ENCODE measurements around the gene DENND5B. TPM values are rescaled to one million over a fixed set of nuclear protein-coding genes. Genes with fewer than 3 reads are reported as not detected.

The DENND5B gene
- total and polyA plus RNA-seq, 11 donors = 8.2 to 58.9 (median 44.0) TPM

DNA sequence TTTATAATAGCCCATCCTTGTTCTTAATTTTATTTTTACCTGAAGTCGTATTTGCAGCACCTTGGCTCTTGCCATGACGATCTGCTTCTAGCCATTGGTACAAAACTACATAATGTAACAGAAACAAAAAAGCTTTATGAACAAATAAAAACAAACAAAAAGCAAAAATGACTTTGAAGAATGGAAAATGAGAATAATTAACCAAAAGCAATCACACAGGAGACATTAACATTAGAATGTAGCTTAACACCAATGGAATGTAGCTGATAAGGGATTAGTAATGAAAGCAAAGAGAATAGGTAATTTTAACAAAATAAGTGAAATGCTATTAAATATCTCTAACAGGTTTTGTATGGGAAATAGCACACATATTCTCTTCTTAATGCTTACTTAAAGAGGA lies 91.4 kb downstream of the DENND5B start:
- Histone ChIP-seq H3K36me3 (peaks cover 0 to 9% (median 3%) of the 10 kb centered on the region in 9 donors), H3K27ac (no peak overlapping the region), H3K9me3 (peaks cover 0 to 4% (median 0%) of the 10 kb centered on the region in 12 donors), H3K27me3 (no peaks in the 10 kb centered on the region), H3K4me3 (no peak overlapping the region), H3K4me1 (peaks cover 0 to 27% (median 8%) of the 10 kb centered on the region in 12 donors)
- DNase-seq = no peak
- intact Hi-C loops (cut with DNase I) = no loop called here
- TF ChIP-seq CTCF (IDR thresholded peaks at IDR 0.05) (no peak), POLR2A (IDR thresholded peaks at IDR 0.05) (no peak)
- WGBS, 4 donors = 88 to 97% (median 92%) methylated on average over 2 of the region's 2 CpGs
- no peak for ATAC-seq

DNA sequence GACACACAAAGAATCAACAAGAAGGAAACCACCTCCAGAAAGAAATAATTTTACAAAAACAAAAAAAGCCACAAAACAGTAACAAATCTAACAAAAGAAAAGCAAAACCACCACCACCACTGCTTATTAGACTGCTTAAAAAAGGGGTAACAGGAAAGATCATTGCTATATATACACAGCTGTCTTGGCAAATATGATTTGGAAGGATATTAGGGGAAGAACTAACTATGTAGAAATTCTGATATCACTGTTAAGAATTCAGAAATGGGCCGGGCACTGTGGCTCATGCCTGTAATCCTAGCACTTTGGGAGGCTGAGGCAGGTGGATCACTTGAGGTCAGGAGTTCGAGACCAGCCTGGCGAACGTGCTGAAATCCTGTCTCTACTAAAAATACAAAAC lies 92.5 kb downstream of the DENND5B start:
- TF ChIP-seq POLR2A (IDR thresholded peaks at IDR 0.05) = no peak
- no peak for TF ChIP-seq CTCF (IDR thresholded peaks at IDR 0.05)
- Histone ChIP-seq H3K4me1 (peaks cover 0 to 27% (median 8%) of the 10 kb centered on the region in 12 donors), H3K27me3 (no peaks in the 10 kb centered on the region), H3K9me3 (no peaks in the 10 kb centered on the region), H3K4me3 (no peak overlapping the region), H3K36me3 (peaks cover 0 to 14% (median 5%) of the 10 kb centered on the region in 9 donors), H3K27ac (no peak overlapping the region)
- DNase-seq (no peak), ATAC-seq (no peak)
- intact Hi-C loops (cut with DNase I) = no loop called here
- WGBS, 4 donors = 71 to 81% (median 77%) methylated on average over 4 of the region's 4 CpGs

DNA sequence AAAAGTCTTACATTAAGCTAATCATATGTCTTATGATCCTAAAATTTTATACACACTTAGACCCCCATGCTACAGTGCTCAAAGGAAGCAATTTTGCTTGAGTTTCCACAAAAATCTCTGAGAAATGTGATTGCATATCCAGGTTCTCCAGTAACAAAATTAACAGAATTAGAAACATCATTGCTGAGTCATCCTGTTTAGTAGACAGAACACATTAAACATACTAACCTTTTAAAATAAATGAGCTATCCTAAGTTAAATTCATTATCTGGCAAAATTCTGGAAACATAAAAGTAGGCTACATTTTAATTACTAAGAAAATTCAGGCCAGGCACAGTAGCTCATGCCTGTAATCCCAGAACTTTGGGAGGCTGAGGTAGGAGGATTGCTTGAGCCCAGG lies 94.7 kb downstream of the DENND5B start:
- H3K4me3 ChIP-seq = no peak overlapping the region
- TF ChIP-seq CTCF (IDR thresholded peaks at IDR 0.05) (no peak), POLR2A (IDR thresholded peaks at IDR 0.05) (no peak)

DNA sequence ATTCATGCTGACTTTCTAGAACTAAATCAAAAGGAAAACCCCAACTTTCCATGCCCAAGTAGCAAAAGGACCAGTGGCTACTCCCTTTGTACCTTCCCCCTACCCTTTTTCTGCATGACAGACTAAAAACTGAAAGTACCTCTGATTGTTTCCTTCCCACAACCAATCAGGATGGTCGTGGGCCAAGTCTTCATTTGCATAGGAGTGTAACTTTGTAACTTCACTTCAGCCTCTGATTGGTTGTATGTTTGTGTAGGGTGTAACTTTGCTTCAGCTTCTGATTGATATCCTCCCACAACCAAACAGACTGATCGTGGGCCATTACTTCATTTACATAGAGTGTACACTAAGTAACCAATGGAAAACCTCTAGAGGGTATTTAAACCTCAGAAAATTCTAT lies 96.5 kb downstream of the DENND5B start:
- no peak for ATAC-seq
- intact Hi-C loops (cut with DNase I) = no loop called here
- 87 to 94% (median 92%) methylated on average over 2 of the region's 2 CpGs for WGBS, 4 donors
- Histone ChIP-seq H3K27me3 (no peaks in the 10 kb centered on the region), H3K27ac (no peak overlapping the region), H3K36me3 (peaks cover 0 to 21% (median 5%) of the 10 kb centered on the region in 9 donors), H3K9me3 (no peaks in the 10 kb centered on the region), H3K4me1 (peaks cover 0 to 44% (median 17%) of the 10 kb centered on the region in 12 donors), H3K4me3 (no peak overlapping the region)
- no peak for TF ChIP-seq CTCF (IDR thresholded peaks at IDR 0.05)
- TF ChIP-seq POLR2A (IDR thresholded peaks at IDR 0.05) = no peak
- no peak for DNase-seq

More for the DNA sequence above, 94.7 kb downstream of the DENND5B start:
- Histone ChIP-seq H3K4me1 (peaks cover 0 to 43% (median 17%) of the 10 kb centered on the region in 12 donors), H3K27ac (no peak overlapping the region), H3K27me3 (no peaks in the 10 kb centered on the region), H3K9me3 (no peaks in the 10 kb centered on the region), H3K36me3 (peaks cover 0 to 16% (median 5%) of the 10 kb centered on the region in 9 donors)
- ATAC-seq (no peak), DNase-seq (no peak)
- intact Hi-C loops (cut with DNase I) = no loop called here

Measured in heart left ventricle (tissue), 16 donors.